HEK293 (cell line): ENCODE results near the gene RPRD2.

Source experiments
- CTCF ChIA-PET: fragments of 350-600 bp; formaldehyde crosslinking; extraction: SDS; loops from one replicate; lab custom pipeline; 2021; ENCODE audit warnings: antibody characterized with exemption; lab: Yijun Ruan, JAX
- POLR2A ChIA-PET: fragments of 300-600 bp; formaldehyde crosslinking; extraction: SDS; loops from one replicate; lab custom pipeline; 2020; ENCODE audit warnings: antibody characterized with exemption, inconsistent platforms; lab: Yijun Ruan, JAX
- H3K27ac ChIP-seq: fragments of 200-500 bp; sonication (Bioruptor generic); 2 replicates; pipeline ENCODE4 v1.5.1; 2014; ENCODE audit warnings: low read depth, low read length, control low read depth, inconsistent platforms; ENCODE audit errors: extremely low read depth
- H3K36me3 ChIP-seq, 2 experiments: fragments of 200-500 bp in 1 of 2; sonication (Bioruptor generic) in 1 of 2; 1 replicate in 1 of 2; 2 replicates in 1 of 2; pipeline ENCODE4 v1.5.1; 2014 to 2017; ENCODE audit warnings: inconsistent platforms in 2 of 2, low read length in 2 of 2; ENCODE audit not compliant: control insufficient read depth in 2 of 2, insufficient read depth in 1 of 2
- H3K4me1 ChIP-seq: fragments of 200-500 bp; sonication (Bioruptor generic); 2 replicates; pipeline ENCODE4 v1.5.1; 2014; ENCODE audit warnings: mild to moderate bottlenecking, low read length, inconsistent platforms; ENCODE audit not compliant: control insufficient read depth, insufficient read depth
- H3K4me3 ChIP-seq: 2 replicates; pipeline ENCODE4 v1.5.1; 2011; ENCODE audit warnings: low read depth, mild to moderate bottlenecking, control low read depth, low read length, moderate library complexity
- H3K9me3 ChIP-seq: fragments of 200-500 bp; sonication (Bioruptor generic); 2 replicates; pipeline ENCODE4 v1.5.1; 2014; ENCODE audit warnings: low read depth, low read length, inconsistent platforms; ENCODE audit not compliant: control insufficient read depth, insufficient read depth
- KLF1 ChIP-seq: fragments of 450-650 bp; formaldehyde crosslinking; IDR thresholded peaks from 2 replicates; pipeline ENCODE4 v1.5.1; 2016; ENCODE audit warnings: missing biosample characterization, missing genetic modification characterization
- PRDM1 ChIP-seq: fragments of 450-650 bp; formaldehyde crosslinking; IDR thresholded peaks from 2 replicates; pipeline ENCODE4; 2016; ENCODE audit warnings: missing biosample characterization, missing genetic modification characterization
- PRDM10 ChIP-seq: fragments of 450-650 bp; formaldehyde crosslinking; IDR thresholded peaks from 2 replicates; pipeline ENCODE4 v1.5.1; 2016; ENCODE audit warnings: missing biosample characterization, missing genetic modification characterization
- WT1 ChIP-seq: fragments of 450-650 bp; formaldehyde crosslinking; IDR thresholded peaks from 2 replicates; pipeline ENCODE4 v1.5.1; 2016; ENCODE audit warnings: missing biosample characterization, missing genetic modification characterization
- ZNF140 ChIP-seq: fragments of 450-650 bp; formaldehyde crosslinking; IDR thresholded peaks from 2 replicates; pipeline ENCODE4 v1.5.1; 2016; ENCODE audit warnings: missing biosample characterization, missing genetic modification characterization
- ZNF221 ChIP-seq: fragments of 450-650 bp; formaldehyde crosslinking; IDR thresholded peaks from 2 replicates; pipeline ENCODE4 v1.5.1; 2017; ENCODE audit warnings: missing biosample characterization, missing genetic modification characterization, borderline replicate concordance
- ZNF248 ChIP-seq: fragments of 450-650 bp; formaldehyde crosslinking; IDR thresholded peaks from 2 replicates; pipeline ENCODE4 v1.5.1; 2017; ENCODE audit warnings: missing biosample characterization, missing genetic modification characterization
- ZNF324 ChIP-seq: fragments of 450-650 bp; formaldehyde crosslinking; IDR thresholded peaks from 2 replicates; pipeline ENCODE4 v1.5.1; 2016; ENCODE audit warnings: missing biosample characterization, missing genetic modification characterization
- ZNF394 ChIP-seq: fragments of 450-650 bp; formaldehyde crosslinking; IDR thresholded peaks from 2 replicates; pipeline ENCODE4 v1.5.1; 2016; ENCODE audit warnings: missing biosample characterization, missing genetic modification characterization, mild to moderate bottlenecking, moderate library complexity, borderline replicate concordance
- ZNF473 ChIP-seq: fragments of 450-650 bp; formaldehyde crosslinking; IDR thresholded peaks from 2 replicates; pipeline ENCODE4 v1.5.1; 2017; ENCODE audit warnings: missing biosample characterization, missing genetic modification characterization
- ZNF544 ChIP-seq: fragments of 450-650 bp; formaldehyde crosslinking; IDR thresholded peaks from 2 replicates; pipeline ENCODE4 v1.5.0; 2017; ENCODE audit warnings: missing biosample characterization, missing genetic modification characterization
- ZNF549 ChIP-seq: fragments of 450-650 bp; IDR thresholded peaks from 2 replicates; pipeline ENCODE4 v1.5.1; 2018; ENCODE audit warnings: missing biosample characterization, missing genetic modification characterization, mild to moderate bottlenecking, inconsistent platforms, moderate library complexity
- ZNF560 ChIP-seq: fragments of 450-650 bp; formaldehyde crosslinking; IDR thresholded peaks from 2 replicates; pipeline ENCODE4 v1.5.1; 2017; ENCODE audit warnings: missing biosample characterization, missing genetic modification characterization, borderline replicate concordance
- ZNF580 ChIP-seq: fragments of 450-650 bp; formaldehyde crosslinking; IDR thresholded peaks from 2 replicates; pipeline ENCODE4 v1.5.1; 2016; ENCODE audit warnings: missing biosample characterization, missing genetic modification characterization
- ZNF677 ChIP-seq: fragments of 450-650 bp; IDR thresholded peaks from 2 replicates; pipeline ENCODE4 v1.5.0; 2018; ENCODE audit warnings: missing biosample characterization, mild to moderate bottlenecking, missing genetic modification characterization, moderate library complexity

The RPRD2 gene

GRCh38 chr1:150372580-150372979 is 8.6 kb downstream of the RPRD2 start (continued):
- TF ChIP-seq WT1 (tag by site-specific recombination): peak; percentile 20; the same call in 1 of the 2 replicates
- no peak for TF ChIP-seq ZNF473 (tag by site-specific recombination)
- TF ChIP-seq ZNF324: no peak
- no peak for TF ChIP-seq ZNF580 (tag by site-specific recombination)
- TF ChIP-seq ZNF560 (tag by site-specific recombination): no peak
- no peak for TF ChIP-seq ZNF394 (tag by site-specific recombination)
- TF ChIP-seq ZNF544: no peak
- no peak for TF ChIP-seq PRDM10 (tag by site-specific recombination)
- no peak for TF ChIP-seq ZNF677
- no peak for TF ChIP-seq KLF1 (tag by site-specific recombination)
- 0 out of 2 replicates have a peak, but pooled peaks have one; percentile 51 for TF ChIP-seq PRDM1 (tag by site-specific recombination)
- TF ChIP-seq, all 188 proteins: peak for 4

GRCh38 chr1:150376110-150376509 is 12.2 kb downstream of the RPRD2 start:
- H3K27ac ChIP-seq: no peak overlapping the region
- CTCF ChIA-PET: no interaction called here
- TF ChIP-seq ZNF248 (tag by site-specific recombination): no peak
- TF ChIP-seq ZNF549: no peak
- peak; percentile 96 for TF ChIP-seq PRDM1 (tag by site-specific recombination)
- H3K4me1 ChIP-seq: peaks cover 15% of the 10 kb centered on the region
- H3K4me3 ChIP-seq: no peak overlapping the region
- no peaks in the 10 kb centered on the region for H3K9me3 ChIP-seq
- H3K36me3 ChIP-seq: no peaks in the 10 kb centered on the region
- POLR2A ChIA-PET: interaction anchor here (3.0 kb wide), 1 partner anchor 12 kb away, joined by 9 read pairs; the partner anchor contains the start of gene RPRD2

- no peak for TF ChIP-seq ZNF221 (tag by site-specific recombination)
- TF ChIP-seq ZNF140 (tag by site-specific recombination): no peak
- TF ChIP-seq, all 188 proteins: peak for 0
- Histone ChIP-seq H3K4me3 (no peak overlapping the region), H3K36me3 (no peaks in the 10 kb centered on the region; a peak in 1 of 3 replicates), H3K4me1 (peaks cover 4% of the 10 kb centered on the region; the same call in 1 of the 2 replicates), H3K27ac (no peak overlapping the region), H3K9me3 (no peaks in the 10 kb centered on the region)
- ChIA-PET POLR2A (interaction anchor here (1.1 kb wide), 1 partner anchor 20 kb away, joined by 4 read pairs; the partner anchor contains the start of gene RPRD2), CTCF (interaction anchor here (0.7 kb wide), 2 partner anchors 11 to 12 kb away, joined by 3 read pairs; no protein-coding TSS in a partner anchor)
Measured at GRCh38 chr1:150383631-150384324, 19.8 kb downstream of the RPRD2 start.
